UCSD-AML1 (cell line): Measurements from ENCODE around the gene KAT6B.

Experiments
- DNase-seq: peaks from one replicate; lab custom pipeline; 2025; ENCODE audit not compliant: unreplicated experiment; lab: John Stamatoyannopoulos, UW

Gene KAT6B

GRCh38 chr10:75062506-75063299 lies 236.3 kb downstream of the KAT6B start:
- DNase-seq: no peak

GRCh38 chr10:75063461-75064230 lies 237.2 kb downstream of the KAT6B start:
- no peak for DNase-seq

DNA sequence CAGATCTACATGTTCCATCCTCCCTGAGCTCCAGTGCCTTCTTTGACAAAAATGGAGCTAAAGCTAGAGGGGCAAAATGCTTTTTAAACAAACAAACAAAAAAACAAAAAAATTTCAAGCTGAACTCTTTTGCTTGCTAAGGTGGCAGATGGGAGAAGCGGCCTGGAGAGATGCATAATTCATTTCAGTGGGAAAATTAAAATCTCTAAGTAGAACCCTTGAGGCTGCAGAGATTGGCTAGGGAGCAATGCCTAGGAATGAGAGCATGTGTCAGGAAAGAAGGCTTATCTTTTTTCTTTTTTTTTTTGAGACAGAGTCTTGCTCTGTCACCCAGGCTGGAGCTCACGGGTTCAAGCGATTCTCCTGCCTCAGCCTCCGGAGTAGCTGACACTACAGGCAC lies 238.7 kb downstream of the KAT6B start:
- no peak for DNase-seq

- DNase-seq: no peak
Observed at GRCh38 chr10:75066271-75066670, 239.9 kb downstream of the KAT6B start.

DNA sequence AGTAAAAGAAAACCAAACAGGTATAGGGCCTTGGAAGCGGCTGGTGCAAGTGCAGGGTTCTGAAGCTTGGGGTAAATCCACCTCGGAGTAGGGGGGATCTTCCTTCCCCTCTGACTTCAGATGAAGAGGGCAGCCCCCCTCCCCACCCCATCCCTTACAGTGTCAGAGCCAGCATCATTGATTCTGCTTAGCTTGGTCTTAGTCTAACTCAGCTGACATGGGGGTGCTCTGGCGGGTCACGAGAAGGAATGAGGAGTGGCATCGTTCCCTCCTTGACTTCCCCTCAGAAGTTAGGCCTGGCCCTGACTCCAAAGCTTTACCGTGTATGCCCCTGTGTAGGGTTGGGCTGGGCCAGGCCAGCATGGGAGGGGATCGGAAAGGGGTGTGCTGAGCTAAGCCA lies 240.9 kb downstream of the KAT6B start:
- no peak for DNase-seq

DNA sequence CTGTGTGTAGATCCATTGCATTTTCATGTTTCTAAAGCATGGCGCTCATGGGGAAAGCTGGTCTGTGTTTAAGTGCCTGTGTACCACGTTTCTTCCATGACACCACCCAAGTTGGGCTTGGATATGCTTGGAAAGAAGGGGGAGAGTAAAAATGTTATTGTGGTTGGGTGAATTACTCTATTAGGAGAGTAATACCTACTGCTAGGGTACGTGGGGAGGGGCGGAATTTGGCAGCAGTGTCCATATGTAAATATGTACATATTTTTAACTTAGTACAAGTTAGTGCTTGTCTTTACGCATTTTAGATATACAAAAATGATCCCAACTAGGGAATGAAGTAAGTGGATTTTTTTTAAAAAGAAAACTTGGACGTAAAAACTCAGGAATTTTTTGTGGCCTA lies 242.1 kb downstream of the KAT6B start:
- DNase-seq: no peak

DNA sequence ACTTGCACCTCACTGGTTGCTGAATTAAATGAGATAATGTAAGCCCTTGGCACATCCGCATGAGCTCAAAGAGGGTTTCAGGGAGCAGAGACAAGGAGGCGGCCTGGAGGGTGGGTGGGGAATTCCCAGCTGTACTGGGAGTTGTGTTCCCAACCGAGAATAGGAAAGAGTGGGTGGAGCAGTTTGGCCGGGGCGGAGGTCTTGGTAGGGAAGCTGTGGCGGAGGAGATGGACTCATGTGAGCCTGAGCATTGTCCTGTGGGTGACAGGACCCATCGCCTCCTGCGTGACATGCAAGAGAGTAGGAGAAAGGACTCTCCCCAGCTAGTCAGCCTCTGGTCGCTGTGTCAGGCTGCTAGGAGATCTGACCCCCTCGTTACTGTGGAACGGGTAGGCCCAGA lies 244.1 kb downstream of the KAT6B start:
- no peak for DNase-seq

GRCh38 chr10:75070961-75071428 lies 244.6 kb downstream of the KAT6B start:
- DNase-seq: peak; percentile 22

DNA sequence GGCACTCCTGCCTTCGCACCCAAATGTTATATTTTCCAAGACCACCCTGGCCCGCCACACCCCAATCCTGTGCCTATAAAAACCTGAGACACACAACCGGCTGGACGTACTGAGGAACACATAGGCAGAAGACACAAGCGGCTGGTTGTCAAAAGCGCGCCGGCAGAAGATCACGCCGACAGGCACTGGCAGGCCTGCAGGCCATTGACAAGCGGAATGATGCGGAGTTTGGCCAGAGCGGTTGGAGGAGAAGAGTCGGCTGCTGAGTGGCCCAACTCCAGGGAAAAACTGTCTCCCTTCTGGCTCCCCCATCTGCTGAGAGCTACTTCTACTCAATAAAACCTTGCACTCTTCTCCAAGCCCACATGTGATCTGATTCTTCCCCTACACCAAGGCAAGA lies 245.4 kb downstream of the KAT6B start:
- DNase-seq: no peak

DNA sequence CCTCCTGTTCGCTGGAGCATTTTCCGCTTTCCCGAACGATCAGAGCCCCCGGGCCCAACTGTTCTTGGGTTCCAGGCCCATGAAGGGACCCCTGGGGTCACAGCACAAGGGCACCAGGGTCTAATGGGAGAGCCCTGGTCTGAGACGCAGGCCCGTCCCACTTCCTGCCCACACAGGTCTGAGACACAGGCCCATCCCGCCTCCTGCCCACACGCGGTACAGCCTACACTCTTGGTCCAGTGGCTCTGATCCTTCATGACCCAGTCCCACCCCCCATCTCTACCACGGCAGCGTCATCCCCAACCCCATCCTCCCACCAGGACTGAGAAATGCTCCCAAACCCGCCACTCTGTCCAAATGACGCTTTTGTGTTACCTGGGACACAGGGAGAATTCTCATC lies 246.3 kb downstream of the KAT6B start:
- DNase-seq: no peak

DNA sequence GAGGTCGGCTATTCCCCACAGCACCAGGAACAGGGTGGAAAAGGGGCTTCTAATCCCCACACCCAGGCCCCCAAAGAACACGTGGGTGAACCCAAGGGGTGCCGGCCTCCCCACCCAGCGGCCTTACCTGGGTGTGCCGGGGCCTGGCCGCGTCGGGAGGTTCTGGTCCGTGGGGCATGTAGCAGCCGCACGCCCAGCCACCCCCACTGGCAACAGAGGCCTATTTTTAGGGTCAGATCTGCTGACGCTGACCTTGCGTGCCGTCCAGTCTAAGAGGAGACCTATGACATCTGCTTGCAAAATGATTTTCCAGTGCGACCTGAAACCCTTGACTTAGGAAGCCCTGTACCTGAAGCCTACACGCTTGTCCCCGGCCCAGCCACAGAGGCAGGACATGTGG lies 247.0 kb downstream of the KAT6B start:
- no peak for DNase-seq

DNA sequence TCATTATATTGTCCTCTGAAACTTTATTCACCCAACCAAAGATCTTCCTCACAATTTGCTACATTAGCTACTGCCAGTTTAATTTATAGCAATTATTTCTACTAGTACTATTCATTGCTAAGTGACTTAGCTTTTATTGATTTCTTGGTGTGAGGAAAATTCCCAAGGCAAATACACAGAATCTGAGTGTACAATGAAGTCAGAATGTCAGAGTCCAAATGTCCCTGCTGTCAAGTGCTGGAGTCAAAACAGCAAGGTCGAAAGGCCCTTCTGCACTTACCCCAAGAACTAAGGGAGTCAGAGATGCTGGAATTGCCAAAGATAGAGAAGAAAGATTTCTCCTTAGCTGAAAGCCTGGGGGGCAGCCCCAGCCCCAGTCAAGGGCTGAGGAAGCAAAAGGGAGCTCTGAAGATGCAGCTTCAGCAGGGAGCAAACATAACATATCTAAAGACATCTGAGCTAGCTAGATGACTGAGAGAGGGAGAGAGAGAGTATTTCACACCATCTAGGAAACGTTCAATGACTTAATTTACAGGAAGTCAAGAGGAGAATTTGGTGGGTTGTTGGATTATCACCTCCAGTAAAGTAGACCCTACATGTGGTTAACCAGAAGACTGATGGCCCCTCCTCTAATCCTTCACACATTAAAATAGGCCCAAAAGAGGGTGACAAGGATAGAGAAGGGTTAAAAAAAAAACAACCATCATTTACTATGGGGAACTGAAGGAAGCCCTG lies 248.5 kb downstream of the KAT6B start:
- no peak for DNase-seq

DNA sequence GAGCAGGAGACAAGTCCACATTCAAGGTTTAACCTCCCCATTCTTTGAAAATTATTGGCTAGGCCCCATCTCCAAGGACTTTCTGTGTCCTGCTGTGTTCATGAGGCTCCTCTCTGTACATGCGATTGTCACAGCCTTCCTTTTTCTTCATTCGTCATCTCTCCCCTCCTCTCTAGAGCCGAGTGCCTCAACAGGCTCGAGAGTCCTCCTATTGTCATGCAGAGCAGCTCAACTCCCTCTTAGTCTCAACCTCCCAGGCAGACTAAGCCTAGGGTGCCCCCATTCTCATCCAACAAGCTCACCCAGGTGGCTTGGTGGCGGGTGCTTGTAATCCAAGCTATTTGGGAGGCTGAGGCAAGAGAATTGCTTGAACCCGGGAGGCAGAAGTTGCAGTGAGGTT lies 249.9 kb downstream of the KAT6B start:
- DNase-seq: no peak

- no peak for DNase-seq
Observed at GRCh38 chr10:75079436-75080083, 253.2 kb downstream of the KAT6B start.

DNA sequence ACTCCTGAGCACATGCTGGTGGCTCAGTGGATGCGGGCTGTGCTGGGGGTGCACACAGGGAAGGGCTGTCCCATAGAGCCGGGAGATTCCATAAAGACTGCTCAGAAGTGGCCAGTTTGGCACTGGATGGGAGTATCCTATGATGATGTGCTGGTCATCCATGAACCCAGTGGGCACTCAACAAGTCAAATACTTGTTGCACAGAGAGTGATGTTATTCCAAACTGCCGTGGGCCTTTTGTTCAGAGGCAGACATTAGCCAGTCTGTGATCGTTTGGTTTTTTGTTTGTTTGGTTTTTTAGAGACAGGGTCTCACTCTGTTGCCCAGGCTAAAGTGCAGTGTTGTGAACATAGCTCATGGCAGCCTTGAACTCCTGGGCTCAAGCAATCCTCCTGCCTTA lies 254.2 kb downstream of the KAT6B start:
- no peak for DNase-seq

- DNase-seq: no peak
Observed at GRCh38 chr10:75081379-75081778, 255.0 kb downstream of the KAT6B start.
